HG03558 (cell line): ENCODE data around the gene CHST10.

Source experiments
- ATAC-seq: cut with Tn5 transposase; IDR thresholded peaks from one replicate; pipeline ENCODE4 v1.9.1; 2021; ENCODE audit warnings: moderate number of reproducible peaks; ENCODE audit not compliant: unreplicated experiment; ENCODE audit errors: extremely low read depth

The CHST10 gene

DNA sequence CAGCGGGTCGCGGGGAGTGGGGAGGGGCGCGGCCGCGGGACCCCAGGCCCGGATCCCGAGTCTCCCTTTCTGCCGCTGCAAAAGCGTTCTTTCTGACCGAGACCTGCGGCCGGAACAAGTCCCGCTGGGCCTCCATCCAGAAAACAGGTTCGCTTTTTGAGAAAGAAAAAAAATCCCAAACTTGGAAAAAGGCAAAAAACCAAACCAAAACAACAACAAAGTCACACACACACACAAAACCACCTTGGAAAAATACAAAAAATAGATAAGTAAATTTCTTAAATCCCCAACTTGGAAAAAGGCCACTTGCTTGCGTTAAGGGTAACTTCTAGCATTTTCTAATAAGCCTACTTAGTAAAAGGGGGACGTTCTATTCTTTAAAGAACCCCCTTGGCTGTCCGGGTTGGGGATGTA is 250 bp upstream of the CHST10 start:
- no peak for ATAC-seq

DNA sequence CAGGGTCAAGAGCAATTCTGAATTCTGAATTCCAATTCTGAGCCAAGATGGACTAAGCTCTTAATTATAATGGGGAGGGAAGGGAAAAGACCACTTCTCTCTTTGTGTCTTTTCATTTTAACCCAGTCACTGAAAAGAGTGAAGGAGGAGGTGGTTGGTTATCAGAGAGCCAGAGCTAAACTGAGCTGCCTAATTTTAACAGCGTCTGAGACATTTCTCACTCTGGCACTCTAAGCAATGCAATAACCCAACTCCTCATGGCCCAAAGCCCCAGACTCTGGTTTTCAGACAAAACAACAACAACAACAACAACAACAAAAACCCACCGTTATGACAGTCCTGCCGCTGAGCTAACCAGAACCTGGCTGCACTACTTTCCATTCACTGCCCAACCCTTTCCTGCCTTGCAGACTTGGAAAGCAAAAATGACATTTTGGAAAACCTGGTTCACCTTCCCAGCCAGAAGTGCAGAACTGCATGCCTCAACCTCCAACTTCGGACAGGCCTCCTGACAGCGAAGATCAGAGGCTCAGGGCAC is 1.0 kb downstream of the CHST10 start:
- ATAC-seq: no peak

DNA sequence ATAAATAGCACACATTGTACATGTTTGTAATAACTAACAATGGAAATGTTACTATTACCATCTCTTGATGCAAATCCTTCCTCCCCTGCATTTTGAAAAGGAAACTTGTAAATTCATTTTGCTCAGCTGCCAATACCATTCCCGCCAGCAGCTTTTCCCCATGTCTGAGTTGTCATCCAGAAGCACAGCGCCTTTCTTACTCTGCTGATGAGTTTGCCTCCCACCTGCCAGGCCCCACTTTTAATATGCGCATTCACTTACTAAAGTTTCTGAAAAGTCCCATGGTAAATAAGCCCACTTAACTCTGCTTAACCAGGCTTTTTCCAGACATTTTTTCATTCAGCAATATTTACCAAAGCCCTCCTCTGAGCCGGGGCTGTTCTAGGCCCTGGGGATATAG is 3.9 kb downstream of the CHST10 start:
- no peak for ATAC-seq

DNA sequence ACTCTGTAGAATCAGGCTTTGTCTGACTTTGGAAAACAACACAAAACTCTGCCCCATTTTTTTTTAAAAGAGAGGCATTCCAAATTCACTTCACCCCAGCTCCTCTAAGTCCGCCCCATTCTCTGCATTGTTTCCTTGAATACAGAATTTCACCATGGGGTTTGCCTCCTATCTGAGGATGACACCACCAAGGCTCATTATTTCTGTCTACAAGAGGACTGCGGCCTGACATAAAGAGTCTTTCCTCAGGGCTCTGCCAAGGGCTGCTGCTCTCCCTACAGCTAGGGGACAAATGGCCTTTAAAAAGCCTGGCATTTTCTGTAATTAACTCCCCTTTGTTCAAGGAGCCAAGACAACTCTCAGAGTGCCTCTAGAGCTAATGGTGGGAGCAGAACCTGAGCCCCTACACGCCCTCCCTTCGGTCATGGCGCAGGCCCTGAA is 4.6 kb downstream of the CHST10 start:
- no peak for ATAC-seq

DNA sequence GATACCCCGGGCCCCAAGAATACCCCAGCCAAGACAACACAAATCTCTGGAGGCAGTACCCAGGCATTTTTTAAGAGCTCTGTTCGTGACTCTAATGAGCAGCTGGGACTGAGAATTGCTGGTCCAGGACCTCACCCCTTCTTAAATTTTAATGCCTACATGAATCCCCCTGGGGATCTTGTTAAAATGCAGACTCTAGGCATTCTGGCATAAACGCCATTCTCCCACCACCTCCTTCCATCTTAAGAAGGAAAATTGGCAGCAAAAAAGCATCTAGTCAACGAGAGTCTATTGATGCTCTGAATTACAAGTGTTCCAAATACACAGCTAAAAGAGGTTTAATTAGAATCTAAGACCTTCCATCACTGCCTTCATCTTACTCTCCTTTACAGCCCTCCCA is 5.0 kb downstream of the CHST10 start:
- no peak for ATAC-seq

DNA sequence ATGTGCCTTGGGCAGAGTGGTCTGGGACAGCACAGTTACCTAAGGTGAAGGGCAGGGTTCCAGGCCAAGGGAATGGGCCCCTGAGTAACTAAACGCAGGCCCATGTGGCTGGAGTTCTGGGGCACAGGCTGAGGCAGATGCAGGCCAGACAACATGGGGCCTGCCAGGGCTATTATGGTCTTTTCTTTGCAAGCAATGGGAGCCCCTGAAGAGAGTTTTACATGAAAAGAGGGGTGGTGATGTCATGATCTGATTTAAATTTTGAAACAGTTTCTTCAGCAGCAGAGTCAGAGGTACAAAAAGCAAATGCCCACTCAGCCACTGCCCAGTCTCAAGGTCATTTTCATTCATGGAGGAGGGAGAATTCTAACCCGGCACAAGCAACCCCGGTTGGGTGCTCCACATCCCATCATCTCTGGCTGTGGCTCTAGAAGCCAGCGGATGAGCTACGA is 5.6 kb downstream of the CHST10 start:
- no peak for ATAC-seq

DNA sequence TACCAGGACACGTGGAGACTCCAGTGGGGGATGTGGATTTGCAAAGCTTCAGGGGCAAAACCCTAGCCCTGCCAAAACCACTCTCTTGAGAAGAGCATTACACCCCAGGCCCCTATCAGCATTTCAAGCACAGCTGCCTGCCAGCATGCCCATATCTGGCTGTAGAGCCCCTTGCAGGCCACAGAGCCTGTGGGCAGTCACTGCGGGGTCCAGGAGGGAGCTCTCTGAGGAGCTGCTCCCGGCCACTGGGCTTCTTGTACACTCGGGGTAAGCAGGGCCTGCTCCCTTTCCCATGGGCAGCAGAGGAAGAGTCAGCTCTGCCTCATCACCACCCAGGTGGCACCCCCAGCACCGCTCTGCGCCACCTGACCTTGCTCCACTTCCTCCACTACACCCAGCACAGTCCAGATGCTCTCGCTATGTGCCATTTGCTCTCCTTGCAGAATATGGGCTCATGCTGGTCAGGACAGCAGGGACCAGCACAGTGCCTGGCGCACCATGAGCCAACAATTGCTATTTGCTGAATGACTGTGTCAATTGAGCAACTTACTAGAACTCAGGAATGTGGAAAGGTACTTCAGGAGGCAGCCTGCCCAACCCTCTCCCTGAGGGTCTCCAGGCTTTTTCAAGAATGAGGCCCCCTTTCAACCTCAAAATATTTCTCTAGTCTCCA is 7.4 kb downstream of the CHST10 start:
- ATAC-seq: no peak

DNA sequence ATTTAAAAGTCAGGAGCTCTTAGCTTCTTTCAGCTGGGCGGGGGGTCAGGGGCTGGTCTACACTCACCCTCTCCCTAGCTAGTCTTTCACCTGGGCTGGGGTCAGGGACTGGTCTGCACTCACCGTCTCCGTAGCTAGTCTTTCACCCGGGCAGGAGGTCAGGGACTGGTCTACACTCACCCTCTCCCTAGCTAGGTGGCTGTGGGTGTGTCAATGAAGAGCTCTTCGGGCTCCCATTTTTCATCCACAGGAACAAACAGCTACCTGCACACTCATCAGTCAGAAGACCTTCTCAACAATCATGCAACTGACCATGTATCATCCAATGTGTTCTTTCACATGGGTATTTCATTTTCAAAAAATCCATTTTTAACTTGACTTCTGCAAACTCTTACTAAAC is 8.0 kb downstream of the CHST10 start:
- ATAC-seq: no peak

DNA sequence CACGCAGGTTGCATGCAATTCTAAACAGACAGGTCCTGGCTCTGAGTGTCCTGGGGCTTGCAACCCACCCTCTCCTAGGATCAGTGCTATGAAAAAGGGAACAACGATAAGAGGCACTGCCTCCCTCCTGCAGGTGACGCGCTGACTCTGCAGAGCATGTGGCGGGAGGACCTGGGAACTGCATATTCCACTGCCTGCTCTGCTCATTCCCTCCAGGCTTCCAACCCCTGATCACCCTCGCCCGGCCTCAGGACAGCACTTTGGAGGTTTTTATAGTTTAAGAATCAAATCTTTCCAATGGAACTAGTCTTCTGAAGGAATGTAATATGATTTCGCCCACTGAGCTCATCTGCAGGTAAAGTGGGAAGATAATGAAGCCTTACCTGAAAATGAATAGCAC is 8.5 kb downstream of the CHST10 start:
- ATAC-seq: no peak

DNA sequence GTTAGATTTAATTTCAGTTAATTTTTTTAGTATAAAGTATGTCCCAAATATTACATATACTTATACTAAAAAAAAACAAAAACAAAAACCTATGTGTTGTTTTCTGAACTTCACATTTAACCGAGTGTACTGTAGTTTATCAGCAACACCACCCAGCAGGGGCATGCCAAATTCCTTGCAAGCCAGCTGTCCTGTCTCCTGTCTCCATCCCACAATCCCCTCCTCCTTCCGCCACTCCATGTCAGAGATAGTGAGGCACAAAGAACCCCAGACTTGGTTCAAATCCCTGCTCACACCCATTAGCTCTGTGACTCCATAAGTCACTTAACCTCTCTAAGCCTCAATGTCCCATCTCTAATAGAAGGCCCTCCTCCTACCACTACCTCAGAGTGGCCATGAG is 9.4 kb downstream of the CHST10 start:
- no peak for ATAC-seq

DNA sequence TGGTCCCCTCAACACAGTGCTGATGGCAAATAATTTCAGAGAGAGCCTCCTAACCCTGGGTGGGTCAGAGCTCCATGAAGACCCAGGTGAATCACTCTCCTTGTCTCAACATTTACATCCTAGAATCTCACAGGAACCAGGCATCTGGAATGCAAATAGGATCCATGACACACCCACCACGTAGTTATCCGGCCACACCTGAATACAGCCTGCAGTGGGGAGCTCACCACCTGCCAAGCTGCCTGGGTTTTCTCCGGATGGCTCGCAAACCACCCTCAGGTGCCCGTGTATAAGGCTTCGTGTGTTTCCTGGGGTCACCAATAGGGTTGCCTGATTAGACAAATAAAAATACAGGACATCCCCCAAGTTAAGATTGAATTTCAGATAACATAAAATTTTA is 9.9 kb downstream of the CHST10 start:
- no peak for ATAC-seq

DNA sequence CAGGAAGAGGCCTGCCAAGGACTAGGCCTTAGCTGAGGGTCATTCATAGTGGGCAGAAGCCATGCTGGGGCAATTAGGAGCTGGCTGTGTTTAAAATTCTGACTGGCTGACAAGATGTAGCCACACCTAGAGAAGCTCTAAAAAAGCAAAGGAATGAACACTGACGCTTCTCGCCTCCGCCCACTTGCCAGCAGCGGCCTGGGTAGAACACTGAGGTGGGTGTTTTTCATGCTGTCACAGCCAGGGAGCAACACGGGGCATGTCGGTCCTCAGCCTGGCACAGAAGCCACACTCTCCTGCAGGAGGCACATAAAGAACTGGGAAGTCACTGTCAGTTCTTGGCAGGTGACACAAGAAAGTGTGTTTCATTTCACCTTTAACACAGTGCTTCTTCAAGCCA is 10.4 kb downstream of the CHST10 start:
- ATAC-seq: no peak

DNA sequence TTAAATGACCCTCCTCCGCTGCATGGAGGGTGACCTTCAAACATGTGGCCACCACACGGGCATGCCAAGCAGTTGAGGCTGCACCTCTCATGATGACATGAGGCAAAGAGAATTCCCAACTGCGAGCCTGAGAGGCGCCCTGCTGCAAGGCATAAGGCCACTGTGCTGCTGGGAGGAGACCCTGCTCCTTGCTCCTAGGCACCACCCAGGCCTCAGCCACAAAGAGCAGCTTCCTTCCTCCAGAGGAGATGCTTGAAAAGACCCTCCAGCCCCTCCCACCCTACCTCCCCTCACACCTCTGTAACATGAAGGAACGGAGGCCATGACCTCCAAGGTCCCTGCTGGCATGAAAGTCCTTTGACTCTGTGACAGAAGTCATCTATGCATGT is 11.4 kb downstream of the CHST10 start:
- ATAC-seq: no peak

DNA sequence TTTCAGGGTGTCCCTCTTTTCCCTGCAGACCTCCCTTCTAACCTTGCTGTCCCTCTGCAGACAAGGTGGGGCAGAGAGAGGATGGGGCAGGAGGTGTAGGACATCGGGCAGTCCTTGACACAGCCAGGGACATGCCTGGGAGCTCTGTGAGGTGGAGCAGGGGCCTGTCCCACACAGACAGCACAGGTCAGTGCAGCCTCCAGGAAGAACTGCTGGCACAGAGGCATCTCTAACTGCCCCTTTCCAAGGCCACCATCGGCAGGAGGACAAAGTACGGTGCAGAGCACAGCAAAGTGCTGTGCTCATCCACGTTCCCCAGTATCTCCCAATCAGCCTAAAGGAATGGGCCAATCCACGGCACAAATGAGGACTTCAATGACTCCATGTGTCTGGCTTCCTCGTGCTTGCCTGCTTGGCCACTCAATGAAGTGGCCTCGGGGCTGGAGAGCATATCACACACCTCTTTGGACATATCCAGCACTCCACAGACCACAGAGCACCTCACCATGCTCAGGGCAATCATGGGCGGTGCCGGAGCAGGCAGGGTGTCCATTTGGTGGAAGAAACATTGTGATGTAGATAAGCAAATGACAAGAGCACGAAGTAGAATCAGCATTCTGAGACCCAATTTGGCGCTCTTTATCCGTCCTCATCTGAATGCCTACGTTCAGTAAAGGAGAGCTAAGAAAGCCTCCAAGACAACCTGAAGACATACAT is 11.9 kb downstream of the CHST10 start:
- ATAC-seq: no peak

DNA sequence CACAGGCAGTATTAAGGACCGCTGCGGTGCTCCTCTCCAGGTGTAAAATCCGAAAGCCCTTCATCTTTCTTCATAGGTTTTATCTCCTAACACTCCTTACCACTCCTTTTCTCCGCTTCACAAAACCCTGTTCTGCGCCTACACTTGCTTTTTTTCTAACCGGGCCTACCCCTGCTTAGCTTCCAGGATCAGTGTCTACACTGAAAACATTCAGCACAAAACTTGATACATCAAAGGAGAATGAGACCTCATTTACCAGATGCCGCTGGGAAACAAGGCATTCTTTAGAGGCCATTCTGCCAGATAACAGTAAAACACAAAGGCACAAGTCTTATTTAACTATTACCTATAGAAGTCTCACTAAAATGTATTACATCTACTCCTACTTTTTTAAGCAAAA is 13.1 kb downstream of the CHST10 start:
- no peak for ATAC-seq

DNA sequence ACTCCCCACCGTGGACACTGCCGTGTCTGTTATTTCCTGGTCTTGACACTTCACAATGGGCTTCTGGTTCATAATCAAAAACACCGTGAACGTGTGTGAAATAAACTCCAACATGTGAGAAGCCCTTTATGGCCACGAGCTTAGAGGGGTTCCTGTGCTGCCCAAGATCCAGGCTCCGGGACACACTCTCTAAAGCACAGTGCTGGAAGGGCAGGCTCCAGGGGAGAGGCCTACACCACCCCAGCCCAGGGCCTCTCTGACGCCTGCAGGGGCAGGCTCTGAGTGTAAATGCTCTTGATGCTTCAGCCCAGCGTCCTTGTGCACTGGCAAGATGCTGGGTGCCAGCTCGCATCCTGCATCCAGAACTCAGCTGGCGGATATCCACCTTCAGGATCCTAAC is 13.7 kb downstream of the CHST10 start:
- no peak for ATAC-seq

DNA sequence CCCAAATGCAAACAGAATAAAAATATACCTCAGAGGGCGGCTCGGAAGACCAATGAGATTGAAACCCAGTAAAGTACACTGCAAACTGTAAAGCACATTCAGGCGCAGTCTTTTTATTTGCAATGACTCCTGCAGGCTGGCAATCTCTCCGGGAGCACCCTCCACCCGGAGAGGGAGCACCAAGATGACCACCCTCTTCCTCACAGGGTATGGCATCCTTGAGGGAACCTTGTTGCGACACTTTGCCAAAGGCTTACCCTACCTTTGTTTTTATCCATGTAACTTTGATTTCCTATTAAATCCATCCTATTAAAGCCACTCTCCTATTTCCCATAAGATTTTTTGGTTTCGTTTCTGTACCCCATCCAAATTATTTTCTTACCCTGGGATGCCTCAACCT is 16.2 kb downstream of the CHST10 start:
- no peak for ATAC-seq

DNA sequence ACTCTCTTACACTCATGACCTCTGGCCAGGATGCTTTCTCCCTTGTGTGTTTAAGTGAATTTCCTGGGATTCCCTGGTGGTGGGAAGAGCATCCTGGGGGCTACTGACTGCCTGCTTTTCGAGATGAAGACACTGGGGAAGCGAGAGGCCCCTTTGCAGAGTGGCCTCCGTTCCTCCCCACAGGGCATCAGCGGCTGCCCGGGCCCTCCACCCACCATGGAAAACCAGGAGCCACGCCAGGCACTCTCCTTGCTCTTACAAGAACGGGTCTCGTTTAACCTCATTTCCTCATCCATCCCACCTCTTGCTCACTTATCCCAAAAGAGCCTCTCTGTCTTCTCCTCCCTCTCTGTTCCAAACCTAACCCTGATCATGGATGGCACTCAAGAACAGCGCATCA is 17.8 kb downstream of the CHST10 start:
- ATAC-seq: no peak

DNA sequence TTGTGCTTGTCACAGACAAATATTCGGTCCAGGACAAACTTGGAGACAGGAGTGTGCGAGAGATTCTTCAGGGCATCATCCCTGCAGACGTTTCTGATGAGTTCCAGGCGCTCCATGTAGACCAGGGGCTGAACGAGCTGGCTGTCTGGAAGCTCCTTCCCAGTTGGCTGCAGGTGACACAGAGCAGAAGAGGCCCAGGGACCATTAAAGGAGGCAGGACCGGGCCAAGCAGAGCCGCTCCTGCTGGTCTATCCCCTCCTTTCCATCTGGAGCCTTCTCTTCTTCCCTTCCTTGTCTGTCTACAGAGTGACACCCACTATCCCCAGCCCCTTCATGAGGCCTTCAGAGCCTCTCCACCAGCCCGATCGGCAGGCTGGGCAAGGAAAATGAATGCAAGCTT is 19.5 kb downstream of the CHST10 start:
- no peak for ATAC-seq

DNA sequence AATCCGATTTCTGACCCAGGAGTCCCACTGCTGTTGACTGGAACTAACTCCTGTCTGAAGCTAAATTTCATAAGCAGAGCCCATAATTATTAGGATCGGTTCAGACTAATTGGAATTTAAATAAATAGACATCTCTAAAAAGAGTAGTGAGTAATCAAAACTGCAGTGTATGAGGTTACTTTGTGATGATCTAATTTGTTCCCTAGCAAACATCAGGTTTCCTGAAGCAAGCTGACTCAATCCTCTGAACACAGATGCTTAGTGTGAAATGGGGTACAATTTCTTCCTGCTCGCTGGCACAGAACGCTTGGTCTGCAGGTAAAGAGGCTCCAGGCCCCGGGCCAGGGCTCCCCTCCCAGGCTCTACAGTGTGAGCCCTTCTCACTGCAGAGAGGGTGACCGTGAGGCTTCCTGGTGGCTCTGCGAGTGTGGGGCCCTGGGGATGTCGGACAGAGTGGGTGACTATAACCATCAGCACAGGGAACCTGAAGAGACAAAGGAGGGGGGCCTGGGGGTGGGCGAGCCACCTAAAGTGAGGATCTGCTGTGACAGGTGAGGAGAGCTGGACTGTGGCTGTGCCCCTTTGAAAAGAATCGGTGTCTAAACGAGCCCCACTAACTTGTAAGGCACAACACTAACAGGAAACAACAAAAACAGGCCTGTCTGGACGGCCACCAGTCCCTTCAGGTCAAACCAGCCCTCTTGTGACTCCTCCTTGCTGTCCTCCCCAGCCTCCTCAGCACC is 20.2 kb downstream of the CHST10 start:
- no peak for ATAC-seq

DNA sequence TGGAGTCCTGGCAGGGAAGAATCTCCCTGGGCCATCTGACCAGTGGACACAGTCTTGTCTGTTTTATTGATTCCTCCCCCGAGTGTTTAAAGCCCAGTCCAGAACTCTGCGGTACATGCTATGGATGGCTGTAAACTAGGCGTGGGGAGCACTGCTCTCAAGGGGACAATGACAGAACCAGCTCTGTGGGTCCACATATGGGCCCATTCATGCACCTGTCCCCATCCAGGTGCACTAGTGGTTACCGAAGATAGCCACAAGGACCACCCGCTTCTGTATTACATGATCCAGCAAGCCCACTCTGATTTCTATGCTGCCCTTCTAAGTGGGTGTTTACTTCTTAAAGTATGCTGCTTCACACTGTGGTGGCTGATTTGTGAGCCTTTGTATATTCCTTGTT is 21.0 kb downstream of the CHST10 start:
- no peak for ATAC-seq
